GM12878 (cell line): ENCODE measurements around the gene KIDINS220.

Experiments
- EZH2 ChIP-seq: IDR thresholded peaks from 2 replicates; pipeline ENCODE4 v1.6.1; 2012; ENCODE audit warnings: low read depth, mild to moderate bottlenecking, control low read depth, inconsistent platforms, low read length, borderline replicate concordance; ENCODE audit not compliant: control insufficient read depth
- KDM1A ChIP-seq: fragments of 200-600 bp; sonication (generic); IDR thresholded peaks from 2 replicates; pipeline ENCODE4 v1.6.1; 2016; ENCODE audit warnings: borderline replicate concordance
- RAD21 ChIP-seq: IDR thresholded peaks from 2 replicates; pipeline ENCODE4 v1.6.1; 2011; ENCODE audit warnings: mild to moderate bottlenecking, low read depth, low read length, moderate library complexity; ENCODE audit not compliant: insufficient read depth
- REST ChIP-seq: IDR thresholded peaks from 2 replicates; pipeline ENCODE4 v1.6.1; 2012; ENCODE audit warnings: mild to moderate bottlenecking, low read depth, low read length
- STAT3 ChIP-seq: IDR thresholded peaks from 2 replicates; pipeline ENCODE4 v1.6.1; 2011; ENCODE audit warnings: low read depth, low read length, improper control_type of control experiment
- ZBTB11 ChIP-seq: fragments of 450-650 bp; formaldehyde crosslinking; IDR thresholded peaks from 2 replicates; pipeline ENCODE4 v1.5.0; 2022; ENCODE audit warnings: mild to moderate bottlenecking, missing genetic modification characterization
- TF ChIP-seq, protein P1 (sequence below), 3 experiments: IDR thresholded peaks in 2 of 3; conservative IDR thresholded peaks in 1 of 3; 2 replicates each; pipeline ENCODE4 v1.5.1; 2011; ENCODE audit warnings: low read depth in 3 of 3, low read length in 3 of 3, mild to moderate bottlenecking in 3 of 3, control low read depth in 2 of 3, moderate library complexity in 2 of 3, inconsistent platforms in 1 of 3, mixed read lengths in 1 of 3; ENCODE audit not compliant: control insufficient read depth in 2 of 3, insufficient read depth in 1 of 3; ENCODE audit errors: extremely low read depth in 1 of 3

- TF ChIP-seq STAT3 (no peak), ZBTB11 (CRISPR knock-in tag) (no peak), REST (no peak), RAD21 (peak; percentile 67), EZH2 (no peak), KDM1A (no peak)
- TF ChIP-seq, protein P1, sequence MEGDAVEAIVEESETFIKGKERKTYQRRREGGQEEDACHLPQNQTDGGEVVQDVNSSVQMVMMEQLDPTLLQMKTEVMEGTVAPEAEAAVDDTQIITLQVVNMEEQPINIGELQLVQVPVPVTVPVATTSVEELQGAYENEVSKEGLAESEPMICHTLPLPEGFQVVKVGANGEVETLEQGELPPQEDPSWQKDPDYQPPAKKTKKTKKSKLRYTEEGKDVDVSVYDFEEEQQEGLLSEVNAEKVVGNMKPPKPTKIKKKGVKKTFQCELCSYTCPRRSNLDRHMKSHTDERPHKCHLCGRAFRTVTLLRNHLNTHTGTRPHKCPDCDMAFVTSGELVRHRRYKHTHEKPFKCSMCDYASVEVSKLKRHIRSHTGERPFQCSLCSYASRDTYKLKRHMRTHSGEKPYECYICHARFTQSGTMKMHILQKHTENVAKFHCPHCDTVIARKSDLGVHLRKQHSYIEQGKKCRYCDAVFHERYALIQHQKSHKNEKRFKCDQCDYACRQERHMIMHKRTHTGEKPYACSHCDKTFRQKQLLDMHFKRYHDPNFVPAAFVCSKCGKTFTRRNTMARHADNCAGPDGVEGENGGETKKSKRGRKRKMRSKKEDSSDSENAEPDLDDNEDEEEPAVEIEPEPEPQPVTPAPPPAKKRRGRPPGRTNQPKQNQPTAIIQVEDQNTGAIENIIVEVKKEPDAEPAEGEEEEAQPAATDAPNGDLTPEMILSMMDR (IDR thresholded peaks at IDR 0.05 in 2 of 3, conservative IDR thresholded peaks at IDR 0.05 in 1 of 3; ENCODE audit: control insufficient read depth in 2 of 3, extremely low read depth in 1 of 3, insufficient read depth in 1 of 3, low read depth in 3 of 3, low read length in 3 of 3): peak; percentile 49 to 65 (median 56)
Measured at GRCh38 chr2:8761529-8762164, 75.8 kb downstream of the KIDINS220 start.
